Neural cell (in vitro differentiated cells): Measurements from ENCODE around the gene FOXRED1. TPM values are rescaled to one million over a fixed set of nuclear protein-coding genes. Genes with fewer than 3 reads are reported as not detected.
A peak's percentile ranks its signal among the peaks of the same experiment; 100 is the strongest.

Source experiments
- H2AFZ ChIP-seq: fragments of 200-600, 300-800 bp; sonication (generic), shearing (Covaris generic); 2 replicates; pipeline ENCODE4 v1.6.0; 2014; ENCODE audit warnings: low read depth, mild to moderate bottlenecking, antibody characterized with exemption, low read length, moderate library complexity
- H3F3A ChIP-seq: fragments of 200-600 bp; shearing (Covaris generic); 2 replicates; pipeline ENCODE4 v1.6.1; 2016; ENCODE audit warnings: mild to moderate bottlenecking, moderate library complexity, mixed read lengths, antibody characterized with exemption, low read length; ENCODE audit not compliant: insufficient read depth, poor library complexity, severe bottlenecking
- H3K27ac ChIP-seq: fragments of 200-600, 300-800 bp; sonication (generic), shearing (Covaris generic); 2 replicates; pipeline ENCODE4 v1.5.1; 2014; ENCODE audit warnings: mild to moderate bottlenecking, low read length, moderate library complexity
- H3K27me3 ChIP-seq: fragments of 300-800, 200-600 bp; sonication (generic), shearing (Covaris generic); 2 replicates; pipeline ENCODE4 v1.6.0; 2014; ENCODE audit warnings: mild to moderate bottlenecking, low read depth, low read length, moderate library complexity; ENCODE audit not compliant: insufficient read depth
- H3K36me3 ChIP-seq: fragments of 300-800, 200-600 bp; sonication (generic), shearing (Covaris generic); 2 replicates; pipeline ENCODE4 v1.5.1; 2014; ENCODE audit warnings: mild to moderate bottlenecking, antibody characterized with exemption, low read length, moderate library complexity; ENCODE audit not compliant: insufficient read depth
- H3K4me2 ChIP-seq: fragments of 300-800, 200-600 bp; sonication (generic), shearing (Covaris generic); 2 replicates; pipeline ENCODE4 v1.6.0; 2014; ENCODE audit warnings: mild to moderate bottlenecking, low read length
- H3K4me3 ChIP-seq: fragments of 300-800, 200-600 bp; sonication (generic), shearing (Covaris generic); 2 replicates; pipeline ENCODE4 v1.5.1; 2014; ENCODE audit warnings: mild to moderate bottlenecking, low read length, moderate library complexity
- H3K79me2 ChIP-seq: fragments of 200-600 bp; shearing (Covaris generic); replicated peaks from 2 replicates; pipeline ENCODE4 v1.6.0; 2014; ENCODE audit warnings: mild to moderate bottlenecking, low read length, moderate library complexity; ENCODE audit not compliant: insufficient read depth
- H3K9ac ChIP-seq: fragments of 300-800, 200-600 bp; sonication (generic), shearing (Covaris generic); 2 replicates; pipeline ENCODE4 v1.6.1; 2016; ENCODE audit warnings: mild to moderate bottlenecking, low read length, mixed read lengths
- H3K9me2 ChIP-seq: fragments of 200-600 bp; shearing (Covaris generic); 2 replicates; pipeline ENCODE4 v1.6.1; 2016; ENCODE audit warnings: mild to moderate bottlenecking, low read length, mixed read lengths; ENCODE audit not compliant: insufficient read depth
- H3K9me3 ChIP-seq: fragments of 200-600, 300-800 bp; sonication (generic), shearing (Covaris generic); 2 replicates; pipeline ENCODE4 v1.6.1; 2016; ENCODE audit warnings: mild to moderate bottlenecking, mixed run types, low read length, moderate library complexity, mixed read lengths
- H4K20me1 ChIP-seq: fragments of 200-600 bp; shearing (Covaris generic); 2 replicates; pipeline ENCODE4 v1.6.1; 2016; ENCODE audit warnings: mild to moderate bottlenecking, mixed run types; ENCODE audit not compliant: insufficient read depth
- CTCF ChIP-seq: fragments of 450-650 bp; IDR thresholded peaks from 2 replicates; pipeline ENCODE4 v1.5.1; 2014; ENCODE audit warnings: antibody characterized with exemption, mild to moderate bottlenecking, moderate library complexity; ENCODE audit not compliant: poor library complexity, severe bottlenecking
- EP300 ChIP-seq: fragments of 450-650 bp; conservative IDR thresholded peaks from 2 replicates; pipeline ENCODE4 v1.6.1; 2014; ENCODE audit warnings: antibody characterized with exemption, mild to moderate bottlenecking, moderate library complexity; ENCODE audit not compliant: poor library complexity, severe bottlenecking
- EZH2 ChIP-seq: fragments of 200-600, 300-800 bp; shearing (Covaris generic), sonication (generic); IDR thresholded peaks from 2 replicates; pipeline ENCODE4 v1.6.1; 2014; ENCODE audit warnings: antibody characterized with exemption, low read length, borderline replicate concordance, mild to moderate bottlenecking; ENCODE audit not compliant: insufficient read depth, poor library complexity, severe bottlenecking
- MXI1 ChIP-seq: fragments of 450-650 bp; conservative IDR thresholded peaks from 2 replicates; pipeline ENCODE4 v1.6.1; 2014; ENCODE audit warnings: antibody characterized with exemption, mild to moderate bottlenecking; ENCODE audit not compliant: poor library complexity, severe bottlenecking
- POLR2AphosphoS5 ChIP-seq: IDR thresholded peaks from 2 replicates; pipeline ENCODE4 v1.6.1; 2012
- RAD21 ChIP-seq: fragments of 450-650 bp; conservative IDR thresholded peaks from 2 replicates; pipeline ENCODE4 v1.6.1; 2014; ENCODE audit warnings: antibody characterized with exemption, mild to moderate bottlenecking, moderate library complexity
- REST ChIP-seq: IDR thresholded peaks from 2 replicates; pipeline ENCODE4 v1.6.1; 2012; ENCODE audit warnings: borderline replicate concordance
- SMC3 ChIP-seq: fragments of 450-650 bp; conservative IDR thresholded peaks from 2 replicates; pipeline ENCODE4 v1.6.1; 2014; ENCODE audit warnings: antibody characterized with exemption, mild to moderate bottlenecking, moderate library complexity; ENCODE audit not compliant: poor library complexity
- TAF1 ChIP-seq: IDR thresholded peaks from 2 replicates; pipeline ENCODE4 v1.6.1; 2012; ENCODE audit warnings: low read depth
- polyA plus RNA-seq: library from polyadenylated mRNA; depleted of rRNA; stranded (reverse); fragments of >200 nt; gene quantifications from 2 replicates; pipeline ENCODE4 v1.2.3, GENCODE V29; 2014

The FOXRED1 gene
- polyA plus RNA-seq, 1 donor from 2014 or later: 77.3 TPM

GRCh38 chr11:126281245-126281644 lies 12.3 kb downstream of the FOXRED1 start:
- Histone ChIP-seq H3K36me3 (no peaks in the 10 kb centered on the region), H2AFZ (no peak overlapping the region), H3K4me2 (no peak overlapping the region), H3K27me3 (no peaks in the 10 kb centered on the region), H3K4me3 (no peak overlapping the region), H4K20me1 (no peaks in the 10 kb centered on the region), H3K79me2 (no peaks in the 10 kb centered on the region), H3K27ac (no peak overlapping the region), H3K9ac (no peak overlapping the region), H3K9me2 (no peaks in the 10 kb centered on the region), H3F3A (no peaks in the 10 kb centered on the region), H3K9me3 (no peaks in the 10 kb centered on the region)
- TF ChIP-seq TAF1: no peak
- TF ChIP-seq POLR2AphosphoS5: no peak
- no peak for TF ChIP-seq CTCF
- TF ChIP-seq SMC3: no peak
- no peak for TF ChIP-seq EZH2
- TF ChIP-seq EP300: no peak
- TF ChIP-seq MXI1: no peak
- TF ChIP-seq REST: no peak
- no peak for TF ChIP-seq RAD21

- Histone ChIP-seq H3K79me2 (no peaks in the 10 kb centered on the region), H3K36me3 (no peaks in the 10 kb centered on the region), H3K9me3 (no peaks in the 10 kb centered on the region), H3K27ac (no peak overlapping the region), H4K20me1 (no peaks in the 10 kb centered on the region), H3K9me2 (no peaks in the 10 kb centered on the region), H3K4me3 (peak overlapping the region; percentile 71), H3K4me2 (no peak overlapping the region), H3F3A (no peaks in the 10 kb centered on the region), H3K9ac (no peak overlapping the region), H2AFZ (no peak overlapping the region), H3K27me3 (no peaks in the 10 kb centered on the region)
- TF ChIP-seq REST (no peak), POLR2AphosphoS5 (no peak), SMC3 (no peak), MXI1 (no peak), CTCF (no peak), EP300 (no peak), TAF1 (no peak)
Observed at GRCh38 chr11:126281666-126282175, 12.8 kb downstream of the FOXRED1 start.
